Muscle layer of duodenum (tissue), 2 donors: ENCODE results near the gene ASH1L.
"Not testable (repeated sequence)": the region's sequence is repeated elsewhere in the genome, so short reads cannot be mapped to it uniquely, and the experiment has no call there.

Experiments
- H3K27ac ChIP-seq: one replicate; pipeline ENCODE4 v1.7.0; 2013; ENCODE audit warnings: mild to moderate bottlenecking, low read length
- H3K27me3 ChIP-seq: one replicate; pipeline ENCODE4 v1.7.0; 2013; ENCODE audit warnings: low read depth, mild to moderate bottlenecking, control low read depth, low read length
- H3K36me3 ChIP-seq, 2 donors: one replicate each; pipeline ENCODE4 v1.7.0; 2013; ENCODE audit warnings: low read length in 2 of 2, control low read depth in 1 of 2, mild to moderate bottlenecking in 1 of 2; ENCODE audit not compliant: insufficient read depth in 2 of 2, control insufficient read depth in 1 of 2
- H3K4me1 ChIP-seq, 2 donors: one replicate each; pipeline ENCODE4 v1.7.0; 2013; ENCODE audit warnings: low read length in 2 of 2, mild to moderate bottlenecking in 2 of 2, control low read depth in 1 of 2, moderate library complexity in 1 of 2; ENCODE audit not compliant: insufficient read depth in 2 of 2, control insufficient read depth in 1 of 2
- H3K4me3 ChIP-seq, 2 donors: one replicate each; pipeline ENCODE4 v1.7.0; 2013; ENCODE audit warnings: low read length in 2 of 2, low read depth in 1 of 2, mild to moderate bottlenecking in 1 of 2
- H3K9me3 ChIP-seq, 2 donors: one replicate each; pipeline ENCODE4 v1.7.0; 2013; ENCODE audit warnings: low read length in 2 of 2, control low read depth in 1 of 2, mild to moderate bottlenecking in 1 of 2; ENCODE audit not compliant: control insufficient read depth in 1 of 2
- donor health status: healthy.

Gene ASH1L

GRCh38 chr1:155291006-155291405, 271.6 kb downstream of the ASH1L start:
- H3K9me3 ChIP-seq, H3K4me1 ChIP-seq, H3K27ac ChIP-seq, H3K36me3 ChIP-seq, H3K4me3 ChIP-seq: not testable (repeated sequence)
- peaks cover 17% of the 10 kb centered on the region for H3K27me3 ChIP-seq

GRCh38 chr1:155287987-155288543, 274.5 kb downstream of the ASH1L start:
- H3K9me3 ChIP-seq, result no peaks in the 10 kb centered on the region
- H3K27me3 ChIP-seq, result no peaks in the 10 kb centered on the region
- no peaks in the 10 kb centered on the region for H3K36me3 ChIP-seq
- H3K27ac ChIP-seq, result no peak overlapping the region
- no peak overlapping the region for H3K4me3 ChIP-seq
- no peaks in the 10 kb centered on the region for H3K4me1 ChIP-seq

GRCh38 chr1:155286544-155286943, 276.1 kb downstream of the ASH1L start:
- Histone ChIP-seq H3K4me3 (no peak overlapping the region), H3K27me3 (no peaks in the 10 kb centered on the region), H3K4me1 (no peaks in the 10 kb centered on the region), H3K36me3 (no peaks in the 10 kb centered on the region), H3K9me3 (no peaks in the 10 kb centered on the region), H3K27ac (no peak overlapping the region)

GRCh38 chr1:155285631-155286044, 277.0 kb downstream of the ASH1L start:
- Histone ChIP-seq H3K9me3 (no peaks in the 10 kb centered on the region), H3K36me3 (no peaks in the 10 kb centered on the region), H3K4me1 (no peaks in the 10 kb centered on the region), H3K4me3 (no peak overlapping the region), H3K27me3 (no peaks in the 10 kb centered on the region), H3K27ac (no peak overlapping the region)
